ENCODE measurements around the gene CAPN2.

- TF ChIP-seq POLR2A (IDR thresholded peaks at IDR 0.05), result peak; percentile 17
- TF ChIP-seq CTCF (IDR thresholded peaks at IDR 0.05), result no peak
These were observed 27.2 kb downstream of the CAPN2 start for GRCh38 chr1:223739366-223740037.
